IPS-20b (cell line): ENCODE results near the gene NOLC1.

Source experiments
- H3K27ac ChIP-seq: one replicate; pipeline ENCODE4 v1.5.1; 2013; ENCODE audit warnings: low read length
- H3K27me3 ChIP-seq: 2 replicates; pipeline ENCODE4 v1.6.1; 2013; ENCODE audit warnings: mild to moderate bottlenecking, low read length, inconsistent platforms; ENCODE audit not compliant: insufficient read depth
- H3K36me3 ChIP-seq: 2 replicates; pipeline ENCODE4 v1.6.1; 2013; ENCODE audit warnings: low read depth, mild to moderate bottlenecking, inconsistent platforms, low read length, moderate library complexity; ENCODE audit not compliant: insufficient read depth
- H3K4me1 ChIP-seq: 2 replicates; pipeline ENCODE4 v1.6.1; 2013; ENCODE audit warnings: mild to moderate bottlenecking, control low read depth, inconsistent platforms, low read length, moderate library complexity; ENCODE audit not compliant: insufficient read depth
- H3K4me3 ChIP-seq: 2 replicates; pipeline ENCODE4 v1.5.1; 2013; ENCODE audit warnings: mild to moderate bottlenecking, low read length, inconsistent platforms
- H3K9ac ChIP-seq: 2 replicates; pipeline ENCODE4 v1.6.1; 2013; ENCODE audit warnings: low read depth, mild to moderate bottlenecking, inconsistent platforms, low read length, moderate library complexity
- H3K9me3 ChIP-seq: 2 replicates; pipeline ENCODE4 v1.6.1; 2013; ENCODE audit warnings: mild to moderate bottlenecking, low read depth, low read length, inconsistent platforms; ENCODE audit not compliant: insufficient read depth

Gene NOLC1

DNA sequence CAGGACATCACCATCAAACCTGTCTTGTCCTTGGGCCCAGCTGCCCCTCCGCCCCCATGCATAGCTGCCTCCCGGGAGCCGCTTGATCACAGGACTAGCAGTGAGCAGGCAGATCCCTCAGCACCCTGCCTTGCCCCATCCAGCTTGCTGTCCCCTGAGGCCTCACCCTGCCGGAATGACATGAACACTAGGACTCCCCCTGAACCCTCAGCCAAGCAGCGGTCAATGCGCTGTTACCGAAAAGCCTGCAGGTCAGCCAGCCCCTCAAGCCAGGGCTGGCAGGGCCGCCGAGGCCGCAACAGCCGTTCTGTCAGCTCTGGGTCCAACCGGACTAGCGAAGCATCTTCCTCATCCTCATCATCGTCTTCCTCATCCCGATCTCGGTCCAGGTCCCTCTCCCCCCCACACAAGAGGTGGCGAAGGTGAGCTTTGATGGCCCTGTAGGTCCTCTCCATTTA lies 5.2 kb upstream of the NOLC1 start:
- Histone ChIP-seq H3K9me3 (no peaks in the 10 kb centered on the region), H3K36me3 (peaks cover 90% of the 10 kb centered on the region), H3K27me3 (no peaks in the 10 kb centered on the region), H3K4me1 (peaks cover 7% of the 10 kb centered on the region; the same call in 1 of the 2 replicates), H3K27ac (no peak overlapping the region), H3K4me3 (no peak overlapping the region), H3K9ac (no peak overlapping the region)

DNA sequence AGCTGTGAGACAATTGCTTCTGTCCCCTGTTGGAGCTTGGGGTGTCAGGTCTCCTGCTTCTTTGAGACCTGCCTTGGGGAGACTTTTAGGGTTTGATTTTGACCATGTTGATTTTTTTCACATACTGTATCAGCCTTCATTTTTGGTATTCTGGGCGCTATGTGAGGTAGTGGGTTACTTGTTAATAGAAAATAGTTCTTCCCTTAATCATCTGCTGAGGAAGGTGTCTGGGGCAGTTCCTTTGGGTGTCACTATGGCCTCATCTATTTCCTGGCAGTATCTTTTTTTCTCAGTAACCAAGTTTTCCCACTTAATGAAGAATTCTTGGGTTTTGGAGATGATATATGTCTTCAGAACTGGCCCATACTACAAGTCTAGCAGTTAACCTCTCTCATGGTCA lies 4.6 kb upstream of the NOLC1 start:
- peaks cover 7% of the 10 kb centered on the region; the same call in 1 of the 2 replicates for H3K4me1 ChIP-seq
- H3K36me3 ChIP-seq = peaks cover 88% of the 10 kb centered on the region
- H3K4me3 ChIP-seq = no peak overlapping the region
- H3K9me3 ChIP-seq = no peaks in the 10 kb centered on the region
- no peak overlapping the region for H3K9ac ChIP-seq
- H3K27me3 ChIP-seq = no peaks in the 10 kb centered on the region
- no peak overlapping the region for H3K27ac ChIP-seq

DNA sequence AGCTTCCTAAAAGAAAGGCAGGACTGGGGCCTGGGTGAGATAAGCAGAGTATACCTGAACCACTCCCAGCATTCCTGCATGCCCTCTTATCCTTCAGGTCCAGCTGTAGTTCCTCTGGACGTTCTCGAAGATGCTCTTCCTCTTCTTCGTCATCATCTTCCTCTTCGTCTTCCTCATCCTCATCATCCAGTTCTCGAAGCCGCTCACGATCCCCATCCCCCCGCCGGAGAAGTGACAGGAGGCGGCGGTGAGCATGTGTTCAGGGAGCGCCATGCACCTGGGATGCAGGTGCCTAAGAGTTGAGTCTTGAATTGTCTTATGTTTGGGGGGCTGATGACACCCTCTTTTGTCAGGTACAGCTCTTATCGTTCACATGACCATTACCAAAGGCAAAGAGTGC lies 3.9 kb upstream of the NOLC1 start:
- no peaks in the 10 kb centered on the region for H3K9me3 ChIP-seq
- H3K9ac ChIP-seq = no peak overlapping the region
- no peak overlapping the region for H3K27ac ChIP-seq
- H3K27me3 ChIP-seq = no peaks in the 10 kb centered on the region
- peaks cover 7% of the 10 kb centered on the region; the same call in 1 of the 2 replicates for H3K4me1 ChIP-seq
- H3K36me3 ChIP-seq = peaks cover 81% of the 10 kb centered on the region
- no peak overlapping the region for H3K4me3 ChIP-seq

DNA sequence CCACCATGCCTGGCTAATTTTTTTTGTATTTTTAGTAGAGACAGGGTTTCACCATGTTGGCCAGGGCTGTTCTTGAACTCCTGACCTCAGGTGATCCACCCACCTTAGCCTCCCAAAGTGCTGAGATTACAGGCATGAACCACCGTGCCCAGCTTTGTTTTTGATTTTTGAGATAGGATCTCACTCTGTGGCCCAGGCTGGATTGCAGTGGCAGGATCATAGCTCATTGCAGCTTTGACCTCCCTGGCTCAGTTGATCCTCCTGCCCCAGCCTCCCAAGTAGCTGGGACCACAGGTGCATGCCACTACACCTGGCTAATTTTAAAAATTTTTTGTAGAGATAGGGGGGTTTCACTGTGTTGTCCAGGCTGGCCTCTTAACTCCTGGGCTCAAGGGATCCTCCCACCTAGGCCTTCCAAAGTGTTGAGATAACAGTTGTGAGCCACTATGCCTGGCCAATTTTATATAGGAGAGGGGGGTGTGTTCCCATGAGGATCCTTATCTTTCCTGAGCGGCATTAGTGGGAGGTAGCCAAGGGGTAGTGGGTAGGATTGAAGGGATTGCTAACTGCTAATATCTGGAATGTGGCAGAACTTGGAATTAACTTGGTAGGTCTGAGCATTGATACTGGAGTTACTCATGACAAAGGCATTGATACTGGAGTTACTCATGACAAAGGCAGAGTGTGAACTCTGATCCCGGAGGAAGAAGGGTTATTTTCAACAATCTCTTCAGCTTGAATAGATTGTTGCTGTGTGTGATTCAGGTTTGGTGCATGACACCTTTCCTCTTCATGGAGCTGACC lies 1.0 kb upstream of the NOLC1 start:
- Histone ChIP-seq H3K4me1 (peaks cover 7% of the 10 kb centered on the region; the same call in 1 of the 2 replicates), H3K27ac (peak overlapping the region; percentile 52), H3K36me3 (peaks cover 72% of the 10 kb centered on the region), H3K9ac (peak overlapping the region; percentile 77; the same call in 1 of the 2 replicates), H3K9me3 (no peaks in the 10 kb centered on the region), H3K4me3 (peak overlapping the region; percentile 58), H3K27me3 (no peaks in the 10 kb centered on the region)

DNA sequence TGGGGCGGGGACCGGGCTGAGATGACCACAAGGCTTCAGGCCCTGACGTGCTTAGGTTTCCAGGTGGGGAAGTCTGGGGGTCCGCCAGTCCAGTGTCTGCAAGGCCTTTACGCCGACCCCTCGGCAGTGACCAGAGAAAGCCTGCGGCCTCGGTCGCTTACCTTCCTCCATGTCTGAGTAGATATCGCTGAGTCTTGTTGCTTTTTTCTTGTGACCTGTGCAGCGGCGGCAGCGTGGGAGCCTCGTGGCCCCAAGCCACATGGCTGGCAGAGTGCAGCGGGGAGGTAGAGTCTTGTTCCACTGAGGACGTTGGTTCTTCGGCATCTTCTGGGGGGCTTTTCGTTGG lies 329 bp downstream of the NOLC1 start:
- peaks cover 7% of the 10 kb centered on the region; the same call in 1 of the 2 replicates for H3K4me1 ChIP-seq
- peaks cover 72% of the 10 kb centered on the region for H3K36me3 ChIP-seq
- no peaks in the 10 kb centered on the region for H3K9me3 ChIP-seq
- peak overlapping the region; percentile 97 for H3K4me3 ChIP-seq
- H3K27ac ChIP-seq = peak overlapping the region; percentile 70
- H3K27me3 ChIP-seq = no peaks in the 10 kb centered on the region
- H3K9ac ChIP-seq = peak overlapping the region; percentile 100

DNA sequence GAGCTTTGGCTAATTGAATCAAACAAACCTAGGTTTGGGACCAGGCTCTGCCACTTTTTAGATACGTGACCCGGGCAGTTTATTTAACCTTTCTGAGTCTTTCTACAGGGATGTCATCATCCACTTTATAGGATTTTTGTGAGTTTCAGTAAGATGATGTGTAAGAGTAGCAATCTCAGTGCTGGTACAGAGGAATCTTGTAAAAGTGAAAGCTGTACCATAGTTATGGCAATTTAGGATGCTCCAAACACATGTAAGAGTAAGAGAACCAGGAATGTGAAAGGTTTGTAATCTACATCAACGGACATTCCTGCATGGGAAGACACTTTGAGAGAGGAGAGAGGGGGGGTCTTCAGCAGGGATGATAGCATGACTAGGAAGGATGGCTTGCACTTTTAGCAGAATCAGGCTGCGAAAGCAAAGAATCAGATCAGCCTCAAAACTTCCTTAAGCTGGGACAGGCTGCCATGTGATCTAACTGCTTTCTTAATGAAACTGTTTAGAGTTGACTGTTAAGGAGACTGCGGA lies 968 bp downstream of the NOLC1 start:
- peak overlapping the region; percentile 70 for H3K27ac ChIP-seq
- H3K4me3 ChIP-seq = peak overlapping the region; percentile 97
- H3K36me3 ChIP-seq = peaks cover 72% of the 10 kb centered on the region
- H3K27me3 ChIP-seq = no peaks in the 10 kb centered on the region
- H3K9me3 ChIP-seq = no peaks in the 10 kb centered on the region
- H3K9ac ChIP-seq = peak overlapping the region; percentile 100
- peaks cover 7% of the 10 kb centered on the region; the same call in 1 of the 2 replicates for H3K4me1 ChIP-seq

DNA sequence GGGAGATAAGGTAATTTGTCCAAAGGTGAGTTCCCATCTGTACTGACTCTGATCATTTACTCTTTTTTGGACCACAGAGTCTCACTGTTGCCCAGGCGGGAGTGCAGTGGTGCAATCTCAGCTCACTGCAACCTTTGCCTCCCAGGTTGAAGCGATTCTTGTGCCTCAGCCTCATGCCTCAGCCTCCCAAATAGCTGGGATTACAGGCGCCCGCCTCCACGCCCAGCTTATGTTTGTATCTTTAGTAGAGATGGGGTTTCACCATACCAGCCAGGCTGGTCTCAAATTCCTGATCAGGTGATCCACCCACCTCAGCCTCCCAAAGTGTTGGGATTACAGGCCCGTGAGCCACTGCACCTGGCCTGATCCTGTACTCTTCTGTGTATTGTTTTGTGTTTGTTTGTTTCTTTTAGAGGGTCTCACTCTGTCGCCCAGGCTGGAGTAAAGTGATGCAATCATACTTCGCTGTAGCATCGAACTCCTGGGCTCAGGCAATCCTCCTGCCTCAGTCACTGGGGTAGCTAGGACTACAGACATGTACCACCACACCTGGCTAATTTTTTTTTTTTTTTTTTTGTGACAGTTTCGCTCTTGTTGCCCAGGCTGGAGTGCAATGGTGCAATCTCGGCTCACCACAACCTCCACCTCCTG lies 2.4 kb downstream of the NOLC1 start:
- H3K4me1 ChIP-seq = peaks cover 7% of the 10 kb centered on the region; the same call in 1 of the 2 replicates
- H3K4me3 ChIP-seq = no peak overlapping the region; the same call in 1 of the 2 replicates
- H3K9me3 ChIP-seq = no peaks in the 10 kb centered on the region
- peaks cover 72% of the 10 kb centered on the region for H3K36me3 ChIP-seq
- H3K27ac ChIP-seq = no peak overlapping the region
- no peaks in the 10 kb centered on the region for H3K27me3 ChIP-seq
- no peak overlapping the region for H3K9ac ChIP-seq

DNA sequence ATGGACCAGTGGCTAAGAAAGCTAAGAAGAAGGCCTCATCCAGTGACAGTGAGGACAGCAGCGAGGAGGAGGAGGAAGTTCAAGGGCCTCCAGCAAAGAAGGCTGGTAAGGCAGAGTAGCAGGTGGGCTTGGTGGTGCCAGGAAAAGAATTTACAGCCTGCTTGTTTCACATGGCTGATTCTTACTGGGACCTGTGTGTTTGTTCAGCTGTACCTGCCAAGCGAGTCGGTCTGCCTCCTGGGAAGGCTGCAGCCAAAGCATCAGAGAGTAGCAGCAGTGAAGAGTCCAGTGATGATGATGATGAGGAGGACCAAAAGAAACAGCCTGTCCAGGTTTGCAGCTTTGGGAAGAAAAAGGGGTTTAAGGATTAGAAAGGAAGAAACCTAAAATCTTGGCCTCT lies 5.0 kb downstream of the NOLC1 start:
- Histone ChIP-seq H3K27ac (no peak overlapping the region), H3K9me3 (no peaks in the 10 kb centered on the region), H3K27me3 (no peaks in the 10 kb centered on the region), H3K36me3 (peaks cover 81% of the 10 kb centered on the region), H3K4me3 (no peak overlapping the region), H3K4me1 (no peaks in the 10 kb centered on the region), H3K9ac (no peak overlapping the region)

DNA sequence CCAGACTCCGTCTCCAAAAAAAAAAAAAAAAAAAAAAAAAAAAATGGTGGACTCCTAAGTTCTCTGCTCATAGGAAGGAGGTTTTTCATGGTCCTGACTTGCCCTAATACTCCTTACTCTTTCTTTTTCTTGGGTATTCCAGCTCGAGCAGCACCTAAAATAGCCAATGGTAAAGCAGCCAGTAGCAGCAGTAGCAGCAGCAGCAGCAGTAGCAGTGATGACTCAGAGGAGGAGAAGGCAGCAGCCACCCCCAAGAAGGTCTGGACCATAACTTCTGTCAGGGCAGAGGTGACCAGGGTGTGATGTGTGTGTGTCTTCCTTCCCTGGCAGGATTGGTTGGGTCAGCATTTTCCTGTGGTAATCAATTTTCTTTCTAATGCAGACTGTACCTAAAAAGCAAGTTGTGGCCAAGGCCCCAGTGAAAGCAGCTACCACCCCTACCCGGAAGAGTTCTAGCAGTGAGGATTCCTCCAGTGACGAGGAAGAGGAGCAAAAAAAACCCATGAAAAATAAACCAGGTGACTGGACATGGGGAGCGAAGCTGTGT lies 6.9 kb downstream of the NOLC1 start:
- H3K4me3 ChIP-seq = no peak overlapping the region
- H3K27ac ChIP-seq = no peak overlapping the region
- H3K9ac ChIP-seq = no peak overlapping the region
- peaks cover 4% of the 10 kb centered on the region; the same call in 1 of the 2 replicates for H3K4me1 ChIP-seq
- H3K9me3 ChIP-seq = no peaks in the 10 kb centered on the region
- H3K27me3 ChIP-seq = no peaks in the 10 kb centered on the region
- H3K36me3 ChIP-seq = peaks cover 100% of the 10 kb centered on the region

DNA sequence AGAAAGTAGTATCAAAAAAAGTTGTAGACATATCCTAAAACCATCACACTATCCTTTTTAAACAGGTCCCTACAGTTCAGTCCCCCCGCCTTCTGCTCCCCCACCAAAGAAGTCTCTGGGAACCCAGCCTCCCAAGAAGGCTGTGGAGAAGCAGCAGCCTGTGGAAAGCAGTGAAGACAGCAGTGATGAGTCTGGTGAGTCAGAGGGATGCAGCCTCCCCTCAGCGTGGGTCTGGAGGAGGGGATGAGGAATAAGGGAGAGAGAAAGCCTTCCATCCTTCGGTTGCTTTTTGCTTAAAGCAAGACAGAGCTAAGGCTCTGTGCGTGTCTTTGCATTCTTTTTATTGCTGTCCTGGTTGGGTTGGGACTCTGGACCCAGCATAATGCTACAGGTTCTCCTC lies 7.6 kb downstream of the NOLC1 start:
- Histone ChIP-seq H3K4me1 (peaks cover 4% of the 10 kb centered on the region; the same call in 1 of the 2 replicates), H3K36me3 (peaks cover 94% of the 10 kb centered on the region), H3K4me3 (no peak overlapping the region), H3K27ac (no peak overlapping the region), H3K9ac (no peak overlapping the region), H3K27me3 (no peaks in the 10 kb centered on the region), H3K9me3 (no peaks in the 10 kb centered on the region)

DNA sequence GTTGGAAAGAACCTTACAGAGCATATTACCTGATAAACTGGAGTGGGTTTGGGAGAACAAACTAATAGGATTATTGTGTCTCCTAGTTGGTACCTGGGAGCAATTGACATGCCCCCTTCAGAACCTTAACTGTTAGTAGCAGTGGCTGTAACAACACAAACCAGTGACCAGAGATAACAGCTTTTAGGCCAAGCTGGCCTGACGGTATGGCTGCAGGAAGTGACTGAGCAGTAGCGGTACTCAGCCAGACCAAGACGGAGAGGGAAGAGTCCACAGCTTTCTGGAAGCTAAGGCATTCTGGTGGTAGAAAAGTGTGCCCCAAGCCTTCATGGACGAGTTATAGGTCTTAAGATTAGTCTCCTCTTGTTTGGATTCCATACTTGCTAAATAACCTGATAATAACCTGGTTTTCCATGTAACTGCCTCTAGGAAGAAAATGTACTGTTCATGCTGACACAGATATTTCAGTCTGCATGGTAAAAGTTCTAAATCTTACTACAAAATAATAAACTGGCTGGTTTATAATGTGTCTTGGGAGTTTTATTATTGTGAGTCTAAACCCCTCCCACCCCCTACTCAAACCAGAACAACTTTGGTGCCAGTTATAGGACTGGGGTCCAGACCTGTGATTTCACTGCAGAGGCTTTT lies 11.3 kb downstream of the NOLC1 start:
- H3K9ac ChIP-seq = no peak overlapping the region
- no peak overlapping the region for H3K27ac ChIP-seq
- H3K4me1 ChIP-seq = peaks cover 4% of the 10 kb centered on the region; the same call in 1 of the 2 replicates
- H3K36me3 ChIP-seq = peaks cover 58% of the 10 kb centered on the region
- peak overlapping the region; percentile 29; the same call in 1 of the 2 replicates for H3K4me3 ChIP-seq
- no peaks in the 10 kb centered on the region for H3K27me3 ChIP-seq
- no peaks in the 10 kb centered on the region for H3K9me3 ChIP-seq
